ENCODE data around the gene ZNF653.
"Not testable (repeated sequence)": the region's sequence is repeated elsewhere in the genome, so short reads cannot be mapped to it uniquely, and the experiment has no call there.

The ZNF653 gene

DNA sequence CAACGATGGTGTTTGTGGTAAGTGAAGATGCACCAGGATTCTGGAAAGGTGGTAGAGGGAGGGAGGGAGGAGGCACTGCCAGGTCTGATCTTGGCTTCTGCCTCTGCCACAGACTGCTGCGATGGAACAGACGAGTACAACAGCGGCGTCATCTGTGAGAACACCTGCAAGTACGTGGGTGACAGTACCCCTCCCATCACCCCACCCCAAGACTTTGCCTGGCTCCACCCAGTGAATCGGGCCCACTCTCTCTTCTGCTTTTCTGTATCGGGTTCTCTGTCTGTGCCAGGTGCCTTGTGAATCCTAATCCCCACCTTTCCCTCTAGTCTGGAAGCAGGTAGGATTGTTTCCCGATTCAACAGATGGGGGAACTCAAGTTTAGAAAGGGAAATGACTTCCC, 67.7 kb downstream of the ZNF653 start:
- FAIRE-seq: no peak
- no peak for DNase-seq (ENCODE audit: extremely low spot score, insufficient read length, low read depth)

- no peak for DNase-seq (ENCODE audit: extremely low spot score, insufficient read length, low read depth)
- no peak for FAIRE-seq
Observed at GRCh38 chr19:11435833-11436313, 69.8 kb downstream of the ZNF653 start.

GRCh38 chr19:11435057-11435832, 70.4 kb downstream of the ZNF653 start, which contains the start of the genes ODAD3 and PRKCSH:
TSS of gene ODAD3 (minus strand) at chr19:11435121. CDS start at chr19:11435016, 105 bp downstream.
TSS of gene PRKCSH (plus strand) at chr19:11435635. CDS start at chr19:11436118, 483 bp downstream.
- DNase-seq (ENCODE audit: extremely low spot score, insufficient read length, low read depth) (peak; percentile 95), FAIRE-seq (peak; percentile 100)

- no peak for FAIRE-seq
- no peak for DNase-seq (ENCODE audit: extremely low spot score, insufficient read length, low read depth)
Observed at GRCh38 chr19:11434703-11435056, 71.0 kb downstream of the ZNF653 start.

GRCh38 chr19:11433526-11433925, 72.1 kb downstream of the ZNF653 start:
- FAIRE-seq; DNase-seq (ENCODE audit: extremely low spot score, insufficient read length, low read depth): not testable (repeated sequence)
